Endothelial cell of umbilical vein (primary cell): Measurements from ENCODE around the gene FTO. TPM values are rescaled to one million over a fixed set of nuclear protein-coding genes. Genes with fewer than 3 reads are reported as not detected.

Source experiments
- BruUV-seq: library from RNA; stranded (reverse); fragments of 400-500 nt; replicated peaks from 2 replicates; lab custom pipeline; 2021; lab: Mats Ljungman, UMichigan
- CTCF ChIA-PET: fragments of 300-600, 350-600 bp; sonication (Branson Sonifier 250); formaldehyde crosslinking; loops from one replicate; lab custom pipeline; 2021; ENCODE audit warnings: antibody characterized with exemption, inconsistent platforms; lab: Charles Lee
- POLR2A ChIA-PET: fragments of 300-600, 350-600 bp; sonication (Branson Sonifier 250); formaldehyde crosslinking; loops from one replicate; lab custom pipeline; 2021; ENCODE audit warnings: antibody characterized with exemption, inconsistent platforms; lab: Charles Lee
- DNase-seq: peaks from one replicate; pipeline ENCODE4 v3.0.0-alpha.2; 2011; ENCODE audit warnings: low read depth, low spot score
- FAIRE-seq: peaks from 2 replicates; lab custom pipeline; 2011; peaks lifted over from hg19 to GRCh38; lab: Jason Lieb, UNC
- H2AFZ ChIP-seq: 2 replicates; pipeline ENCODE4 v1.6.0; 2012; ENCODE audit warnings: low read depth, low read length, control low read depth, inconsistent platforms
- H3K27ac ChIP-seq: 2 replicates; pipeline ENCODE4 v1.5.1; 2011; ENCODE audit warnings: low read depth, mild to moderate bottlenecking, control low read depth, low read length, moderate library complexity; ENCODE audit not compliant: insufficient read depth
- H3K27me3 ChIP-seq, 2 experiments: 2 replicates each; pipeline versions ENCODE4 v1.6.0 to v1.6.1; 2011; ENCODE audit warnings: low read length in 2 of 2, mixed read lengths in 1 of 2; ENCODE audit not compliant: control insufficient read depth in 2 of 2, insufficient read depth in 2 of 2
- H3K36me3 ChIP-seq, 2 experiments: 2 replicates in 1 of 2; 3 replicates in 1 of 2; pipeline ENCODE4 v1.5.1; 2011; ENCODE audit warnings: low read length in 2 of 2, mild to moderate bottlenecking in 1 of 2, moderate library complexity in 1 of 2; ENCODE audit not compliant: control insufficient read depth in 2 of 2, insufficient read depth in 2 of 2; ENCODE audit errors: extremely low read depth in 1 of 2
- H3K4me1 ChIP-seq: 3 replicates; pipeline ENCODE4 v1.5.1; 2011; ENCODE audit warnings: mild to moderate bottlenecking, low read length; ENCODE audit not compliant: control insufficient read depth, insufficient read depth; ENCODE audit errors: extremely low read depth
- H3K4me2 ChIP-seq: 2 replicates; pipeline ENCODE4 v1.6.1; 2011; ENCODE audit warnings: low read length, control low read depth, mixed read lengths; ENCODE audit not compliant: insufficient read depth
- H3K4me3 ChIP-seq, 3 experiments: fragments of 200-600 bp in 1 of 3; sonication (generic), shearing (Covaris generic) in 1 of 3; replicated peaks in 1 of 3; 2 replicates each; pipeline ENCODE4 v1.5.1; 2011 to 2016; ENCODE audit warnings: control low read depth in 3 of 3, low read length in 3 of 3, mild to moderate bottlenecking in 2 of 3, inconsistent platforms in 1 of 3, low read depth in 1 of 3, moderate library complexity in 1 of 3; ENCODE audit not compliant: insufficient read depth in 1 of 3
- H3K79me2 ChIP-seq: 2 replicates; pipeline ENCODE4 v1.6.0; 2012; ENCODE audit warnings: low read length, inconsistent platforms; ENCODE audit not compliant: control insufficient read depth, insufficient read depth
- H3K9ac ChIP-seq: replicated peaks from 2 replicates; pipeline ENCODE3; 2011; ENCODE audit warnings: low read length, control low read depth; ENCODE audit not compliant: insufficient read depth; ENCODE audit errors: extremely low read depth
- H3K9me1 ChIP-seq: replicated peaks from 3 replicates; pipeline ENCODE4 v1.6.0; 2011; ENCODE audit warnings: mild to moderate bottlenecking, low read length; ENCODE audit not compliant: control insufficient read depth, insufficient read depth; ENCODE audit errors: extremely low read depth
- H3K9me3 ChIP-seq: replicated peaks from 2 replicates; pipeline ENCODE4 v1.5.1; 2012; ENCODE audit warnings: low read length, inconsistent platforms; ENCODE audit not compliant: control insufficient read depth, insufficient read depth
- H4K20me1 ChIP-seq: replicated peaks from 2 replicates; pipeline ENCODE3; 2011; ENCODE audit warnings: mild to moderate bottlenecking, low read length; ENCODE audit not compliant: control insufficient read depth, insufficient read depth; ENCODE audit errors: extremely low read depth
- CTCF ChIP-seq, 2 donors: IDR thresholded peaks; 1 replicate in 1 of 2; 2 replicates in 1 of 2; pipeline ENCODE4 v1.5.1; 2011; ENCODE audit warnings: low read length in 2 of 2, mild to moderate bottlenecking in 2 of 2, moderate library complexity in 2 of 2, control low read depth in 1 of 2, inconsistent platforms in 1 of 2, low read depth in 1 of 2; ENCODE audit not compliant: insufficient read depth in 1 of 2; ENCODE audit errors: extremely low read depth in 1 of 2
- EZH2 ChIP-seq: IDR thresholded peaks from 2 replicates; pipeline ENCODE4 v1.6.1; 2012; ENCODE audit warnings: borderline replicate concordance, low read depth, mild to moderate bottlenecking, moderate library complexity, low read length, inconsistent platforms; ENCODE audit not compliant: severe bottlenecking
- FOS ChIP-seq: IDR thresholded peaks from 2 replicates; pipeline ENCODE4 v1.6.1; 2011; ENCODE audit warnings: mild to moderate bottlenecking, low read length, moderate library complexity, borderline replicate concordance; ENCODE audit not compliant: insufficient read depth
- GATA2 ChIP-seq: IDR thresholded peaks from 2 replicates; pipeline ENCODE4 v1.7.0; 2011; ENCODE audit warnings: low read depth, mild to moderate bottlenecking, moderate library complexity, mixed read lengths, low read length; ENCODE audit not compliant: insufficient read length, insufficient read depth
- JUN ChIP-seq: IDR thresholded peaks from 2 replicates; pipeline ENCODE4 v1.6.1; 2011; ENCODE audit warnings: borderline replicate concordance, low read depth; ENCODE audit not compliant: insufficient read length, insufficient read depth
- MAX ChIP-seq: IDR thresholded peaks from 2 replicates; pipeline ENCODE4 v1.6.1; 2011; ENCODE audit not compliant: insufficient read depth, insufficient read length
- MYC ChIP-seq: IDR thresholded peaks from one replicate; pipeline ENCODE4 v1.6.1; 2011; ENCODE audit warnings: mild to moderate bottlenecking, low read depth, low read length
- POLR2A ChIP-seq: IDR thresholded peaks from 2 replicates; pipeline ENCODE4 v1.6.1; 2012; ENCODE audit warnings: low read depth, mild to moderate bottlenecking, control low read depth, low read length
- POLR2AphosphoS5 ChIP-seq: IDR thresholded peaks from 2 replicates; pipeline ENCODE4 v1.6.1; 2012; ENCODE audit warnings: low read depth, mild to moderate bottlenecking, control low read depth, low read length, moderate library complexity; ENCODE audit not compliant: insufficient read depth
- dilution Hi-C: fragments of 300-500 bp; cut with MboI; formaldehyde crosslinking; loops from one replicate; pipeline ENCODE4 v1.15.0; 2019; ENCODE audit warnings: low sequenced_read_pairs; ENCODE audit not compliant: extremely low pct_ligation_motif_present
- intact Hi-C: fragments of 100-400 bp; cut with micrococcal nuclease; formaldehyde crosslinking; loops from one replicate; pipeline ENCODE4 v1.10.0; 2022
- polyA plus RNA-seq, 4 experiments: library from polyadenylated mRNA; depleted of rRNA in 3 of 4; stranded (reverse) in 3 of 4; unstranded in 1 of 4; fragments of >200 nt; gene quantifications; 2 replicates each; pipeline versions ENCODE4 v1.2.1 to v1.2.3, GENCODE V29; 2011 to 2012; ENCODE audit warnings: missing spikeins in 1 of 4
- total RNA-seq: library from RNA; stranded (reverse); gene quantifications from 2 replicates; pipeline ENCODE4 v1.2.3, GENCODE V29; 2021

FTO gene
- total and polyA plus RNA-seq, 2 donors (not counting 3 experiments of a cell fraction or from before 2014, with no cell fraction given) = 48.6 to 87.1 TPM

GRCh38 chr16:53933407-53933806 is 229.5 kb downstream of the FTO start:
- Histone ChIP-seq H3K27me3 (no peaks in the 10 kb centered on the region), H3K4me1 (no peaks in the 10 kb centered on the region), H3K79me2 (no peaks in the 10 kb centered on the region), H3K4me3 (no peak overlapping the region), H3K36me3 (no peaks in the 10 kb centered on the region), H2AFZ (no peak overlapping the region), H3K4me2 (no peak overlapping the region), H4K20me1 (no peaks in the 10 kb centered on the region), H3K9me3 (no peaks in the 10 kb centered on the region), H3K27ac (no peak overlapping the region), H3K9ac (no peak overlapping the region), H3K9me1 (no peaks in the 10 kb centered on the region)
- dilution Hi-C loops = no loop called here
- intact Hi-C loops = no loop called here
- no peak for DNase-seq
- no peak for FAIRE-seq
- POLR2A ChIA-PET = no interaction called here
- CTCF ChIA-PET = no interaction called here
- TF ChIP-seq EZH2 = no peak
- TF ChIP-seq FOS = no peak
- TF ChIP-seq MAX = no peak
- TF ChIP-seq MYC = no peak
- TF ChIP-seq POLR2AphosphoS5 = no peak
- no peak for TF ChIP-seq POLR2A
- TF ChIP-seq JUN = no peak
- no peak for TF ChIP-seq GATA2
- no peak for TF ChIP-seq CTCF (IDR thresholded peaks at IDR 0.05; ENCODE audit: extremely low read depth in 1 of 2, insufficient read depth in 1 of 2, low read depth in 1 of 2, low read length in 2 of 2)
- no TSS peak for BruUV-seq
